ENCODE results near the gene ZNF462. TPM values are rescaled to one million over a fixed set of nuclear protein-coding genes. Genes with fewer than 3 reads are reported as not detected.

ZNF462 gene
- total RNA-seq, 4 donors from 2014 or later, result 17.8 to 22.3 (median 21.4) TPM

- Histone ChIP-seq H3K27me3 (no peaks in the 10 kb centered on the region), H3K27ac (peak overlapping the region in 3 of 4 donors; percentile 79 to 87 (median 85)), H3K9me3 (no peaks in the 10 kb centered on the region), H3K4me1 (peaks cover 7 to 39% (median 16%) of the 10 kb centered on the region in 3 donors), H3K4me3 (no peak overlapping the region), H3K36me3 (peaks cover 9 to 41% (median 11%) of the 10 kb centered on the region in 3 donors)
- DNase-seq, result no peak
- 55 to 59% methylated on average over 1 of the region's 1 CpG for WGBS, 2 donors
- intact Hi-C loops (cut with DNase I), result no loop called here
- no peak for TF ChIP-seq CTCF (IDR thresholded peaks at IDR 0.05)
- no peak for TF ChIP-seq POLR2A (IDR thresholded peaks at IDR 0.05)
Observed at GRCh38 chr9:106922026-106922425, 59.1 kb downstream of the ZNF462 start.

GRCh38 chr9:106925392-106925791, 62.4 kb downstream of the ZNF462 start:
- H3K27ac ChIP-seq, result no peak overlapping the region
- intact Hi-C loops (cut with DNase I), result no loop called here
- no peak for TF ChIP-seq CTCF (IDR thresholded peaks at IDR 0.05)
- TF ChIP-seq POLR2A (IDR thresholded peaks at IDR 0.05), result no peak
- H3K27me3 ChIP-seq, result no peaks in the 10 kb centered on the region
- peaks cover 4 to 25% (median 13%) of the 10 kb centered on the region in 3 donors for H3K4me1 ChIP-seq
- DNase-seq, result no peak
- 83 to 100% methylated on average over 3 to 5 of the region's 7 CpGs for WGBS, 2 donors
- no peak overlapping the region for H3K4me3 ChIP-seq
- H3K36me3 ChIP-seq, result peaks cover 11 to 75% (median 12%) of the 10 kb centered on the region in 3 donors
- H3K9me3 ChIP-seq, result no peaks in the 10 kb centered on the region

GRCh38 chr9:106927916-106928315, 65.0 kb downstream of the ZNF462 start:
- H3K9me3 ChIP-seq, result no peaks in the 10 kb centered on the region
- H3K27ac ChIP-seq, result no peak overlapping the region
- TF ChIP-seq POLR2A (IDR thresholded peaks at IDR 0.05) (no peak), CTCF (IDR thresholded peaks at IDR 0.05) (no peak)
- DNase-seq, result no peak
- H3K36me3 ChIP-seq, result peaks cover 12 to 100% (median 17%) of the 10 kb centered on the region in 3 donors
- H3K27me3 ChIP-seq, result no peaks in the 10 kb centered on the region
- no peak overlapping the region for H3K4me3 ChIP-seq
- H3K4me1 ChIP-seq, result peaks cover 0 to 3% (median 0%) of the 10 kb centered on the region in 3 donors
- 85 to 89% methylated on average over 3 to 5 of the region's 5 CpGs for WGBS, 2 donors
- intact Hi-C loops (cut with DNase I), result no loop called here

GRCh38 chr9:106928350-106928749, 65.4 kb downstream of the ZNF462 start:
- no peak for TF ChIP-seq POLR2A (IDR thresholded peaks at IDR 0.05)
- TF ChIP-seq CTCF (IDR thresholded peaks at IDR 0.05), result no peak
- Histone ChIP-seq H3K4me1 (peaks cover 0 to 3% (median 0%) of the 10 kb centered on the region in 3 donors), H3K9me3 (no peaks in the 10 kb centered on the region), H3K27me3 (no peaks in the 10 kb centered on the region), H3K4me3 (no peak overlapping the region), H3K27ac (no peak overlapping the region), H3K36me3 (peaks cover 12 to 97% (median 17%) of the 10 kb centered on the region in 3 donors)
- intact Hi-C loops (cut with DNase I), result no loop called here
- DNase-seq, result no peak
- 90 to 97% methylated on average over 5 to 17 of the region's 18 CpGs for WGBS, 2 donors

DNA sequence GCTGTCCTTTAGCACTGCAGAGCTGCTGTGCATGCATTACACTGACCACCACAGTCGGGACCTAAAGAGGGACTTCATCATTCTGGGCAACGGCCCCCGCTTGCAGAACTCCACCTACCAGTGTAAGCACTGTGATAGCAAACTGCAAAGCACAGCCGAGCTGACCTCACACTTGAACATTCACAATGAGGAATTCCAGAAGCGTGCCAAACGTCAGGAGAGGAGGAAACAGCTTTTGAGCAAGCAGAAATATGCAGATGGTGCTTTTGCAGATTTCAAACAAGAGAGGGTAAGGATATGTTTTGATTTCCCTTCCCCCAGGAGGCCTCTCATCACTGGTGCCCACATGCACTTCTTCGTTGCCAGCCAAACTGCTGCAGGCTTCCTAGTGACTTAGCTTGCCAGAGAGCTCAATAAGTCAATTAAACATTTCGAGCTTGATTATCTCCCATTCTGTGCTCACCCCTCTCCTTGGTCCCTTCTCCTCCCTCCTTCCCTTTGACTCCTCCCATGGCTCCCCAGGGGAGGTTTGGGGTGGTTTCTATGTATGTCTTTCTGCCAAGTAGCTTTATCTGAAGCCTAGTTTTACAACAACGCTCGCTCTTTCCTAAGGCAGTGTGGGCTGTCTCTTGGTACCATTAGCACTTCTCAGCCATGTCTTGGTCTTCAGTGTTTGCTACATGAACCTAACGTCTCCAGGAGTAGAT, 66.7 kb downstream of the ZNF462 start:
- intact Hi-C loops (cut with DNase I), result no loop called here
- H3K27ac ChIP-seq, result peak overlapping the region in 1 of 4 donors; percentile 11
- WGBS, 2 donors, result 59 to 69% methylated on average over 10 to 11 of the region's 11 CpGs

More for the DNA sequence above, 66.7 kb downstream of the ZNF462 start:
- DNase-seq, result no peak
- Histone ChIP-seq H3K36me3 (peaks cover 12 to 93% (median 13%) of the 10 kb centered on the region in 3 donors), H3K9me3 (no peaks in the 10 kb centered on the region), H3K27me3 (no peaks in the 10 kb centered on the region), H3K4me1 (peaks cover 0 to 3% (median 0%) of the 10 kb centered on the region in 3 donors), H3K4me3 (no peak overlapping the region)
- no peak for TF ChIP-seq CTCF (IDR thresholded peaks at IDR 0.05)
- TF ChIP-seq POLR2A (IDR thresholded peaks at IDR 0.05), result no peak
